NOMO-1 (cell line): ENCODE results near the gene SLC37A4.

Source experiments
- DNase-seq, 2 experiments: peaks; one replicate each; lab custom pipeline; 2025; ENCODE audit not compliant: unreplicated experiment in 2 of 2; lab: John Stamatoyannopoulos, UW

Gene SLC37A4

DNA sequence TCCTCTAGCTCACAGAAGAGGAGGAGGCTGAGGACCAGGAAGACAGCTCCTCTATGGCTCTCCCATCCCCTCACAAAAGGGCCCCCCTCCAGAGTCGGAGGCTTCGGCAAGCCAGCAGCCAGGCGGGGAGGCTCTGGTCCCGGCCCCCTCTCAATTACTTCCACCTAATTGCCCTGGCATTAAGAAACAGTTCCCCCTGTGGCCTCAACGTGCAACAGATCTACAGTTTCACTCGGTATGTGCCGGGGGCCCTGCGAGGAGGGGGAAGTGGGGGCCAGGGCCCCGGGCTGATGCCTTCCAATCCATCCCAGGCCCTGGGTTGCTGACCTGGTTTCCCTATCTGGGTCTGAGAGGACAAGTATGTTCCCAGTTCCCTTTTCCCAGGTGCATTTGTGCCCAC lies 51.2 kb downstream of the SLC37A4 start:
- peak; percentile 61 to 74 for DNase-seq

DNA sequence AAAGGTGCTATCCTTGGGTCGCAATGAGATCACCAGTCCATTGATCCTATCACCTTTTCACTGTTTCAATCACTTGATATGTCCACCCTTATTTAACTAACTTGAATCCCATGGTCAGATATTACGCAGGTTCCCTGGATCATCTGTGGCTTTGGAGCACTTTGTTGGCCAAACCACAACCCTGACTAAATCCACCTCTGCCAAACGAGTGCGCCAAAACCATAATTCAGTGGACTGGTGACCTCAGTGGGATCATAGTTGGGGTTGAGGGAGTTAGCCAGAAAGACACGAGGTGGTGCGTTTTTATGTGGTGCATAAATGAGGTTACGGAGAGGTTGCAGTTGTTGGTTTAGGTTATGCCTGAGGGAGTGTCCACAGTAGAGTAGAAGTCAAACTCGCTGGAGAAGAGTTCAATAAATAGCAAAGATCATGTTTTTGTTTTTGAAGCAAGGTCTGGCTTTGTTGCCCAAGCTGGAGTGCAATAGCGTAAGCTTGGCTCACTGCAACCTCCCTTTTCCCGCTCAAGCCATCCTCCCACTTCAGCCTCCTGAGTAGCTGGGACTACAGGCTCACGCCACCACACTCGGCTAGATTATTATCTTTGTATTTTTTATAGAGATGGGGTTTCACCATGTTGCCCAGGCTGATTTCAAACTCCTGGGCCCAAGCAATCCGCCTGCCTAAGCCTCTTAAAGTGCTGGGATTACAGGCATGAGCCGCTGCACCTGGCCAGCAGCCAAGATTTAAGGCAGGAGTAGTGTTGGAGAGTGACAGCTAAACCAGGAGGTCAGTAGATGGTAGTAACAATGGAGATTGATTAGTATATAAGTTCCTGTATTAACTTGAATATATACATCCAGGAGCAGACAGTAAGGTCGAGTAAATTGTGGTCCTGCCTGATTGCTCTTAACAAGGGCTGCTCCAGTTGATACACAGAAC lies 54.6 kb downstream of the SLC37A4 start:
- no peak for DNase-seq
